Astrocyte of the spinal cord (primary cell): ENCODE measurements around the gene GAS2L2.

Source experiments
- DNase-seq: peaks from one replicate; pipeline ENCODE4 v3.0.0; 2011; ENCODE audit warnings: low read depth, low spot score
- H3K4me3 ChIP-seq: 2 replicates; pipeline ENCODE4 v1.5.1; 2011; ENCODE audit warnings: low read depth, mild to moderate bottlenecking, low read length, moderate library complexity
- CTCF ChIP-seq: IDR thresholded peaks from 2 replicates; pipeline ENCODE4 v1.5.1; 2012; ENCODE audit warnings: low read depth, mild to moderate bottlenecking, low read length, inconsistent platforms
- in situ Hi-C: cut with HindIII; loops from 2 replicates; pipeline ENCODE4 v1.10.0; 2017; ENCODE audit warnings: low sequenced_read_pairs

Gene GAS2L2

GRCh38 chr17:35742896-35743477 is 10.1 kb downstream of the GAS2L2 start:
- no peak overlapping the region for H3K4me3 ChIP-seq
- TF ChIP-seq CTCF: no peak
- DNase-seq: no peak
- in situ Hi-C loops: no loop called here

- in situ Hi-C loops: no loop called here
- no peak for TF ChIP-seq CTCF
- no peak overlapping the region for H3K4me3 ChIP-seq
- no peak for DNase-seq
Measured at GRCh38 chr17:35742496-35742895, 10.5 kb downstream of the GAS2L2 start.

- no peak for TF ChIP-seq CTCF
- no peak overlapping the region for H3K4me3 ChIP-seq
- DNase-seq: no peak
- in situ Hi-C loops: no loop called here
Measured at GRCh38 chr17:35740997-35741931, 11.8 kb downstream of the GAS2L2 start.

GRCh38 chr17:35740216-35740615 is 12.8 kb downstream of the GAS2L2 start:
- in situ Hi-C loops: no loop called here
- no peak for TF ChIP-seq CTCF
- no peak overlapping the region for H3K4me3 ChIP-seq
- DNase-seq: no peak

- TF ChIP-seq CTCF: no peak
- H3K4me3 ChIP-seq: no peak overlapping the region
- in situ Hi-C loops: no loop called here
- no peak for DNase-seq
Measured at GRCh38 chr17:35738519-35739133, 14.4 kb downstream of the GAS2L2 start.

- no peak for TF ChIP-seq CTCF
- H3K4me3 ChIP-seq: no peak overlapping the region
- DNase-seq: no peak
- in situ Hi-C loops: no loop called here
Measured at GRCh38 chr17:35736236-35736635, 16.8 kb downstream of the GAS2L2 start.
